ENCODE data around the gene CALML3.

- TF ChIP-seq CTCF (IDR thresholded peaks at IDR 0.05), result no peak
- no peak for TF ChIP-seq REST (IDR thresholded peaks at IDR 0.05; ENCODE audit: insufficient read depth in 1 of 2, low read depth in 2 of 2, low read length in 1 of 2)
- TF ChIP-seq POLR2AphosphoS5 (IDR thresholded peaks at IDR 0.05; ENCODE audit: low read depth, low read length), result no peak
- TF ChIP-seq SIN3A (IDR thresholded peaks at IDR 0.05; ENCODE audit: borderline replicate concordance, insufficient read depth, low read depth, low read length), result no peak
- no peak for TF ChIP-seq TCF7L2 (IDR thresholded peaks at IDR 0.05; ENCODE audit: low read depth, low read length)
These were observed 33.3 kb downstream of the CALML3 start for GRCh38 chr10:5557799-5558771.
